ENCODE data around the gene TOM1.

The TOM1 gene

GRCh38 chr22:35306350-35306967, 6.8 kb downstream of the TOM1 start:
- H3K27ac ChIP-seq (ENCODE audit: low read length) = no peak overlapping the region
- H3K27me3 ChIP-seq (ENCODE audit: control insufficient read depth in 1 of 2, insufficient read depth in 2 of 2, low read length in 2 of 2) = no peaks in the 10 kb centered on the region
- peak overlapping the region in 1 of 2 donors; percentile 20 for H3K9ac ChIP-seq (ENCODE audit: low read length in 2 of 2)
- peaks cover 2% of the 10 kb centered on the region for H3K4me1 ChIP-seq (ENCODE audit: control insufficient read depth, insufficient read depth, low read length)
- no peaks in the 10 kb centered on the region for H3K9me3 ChIP-seq (ENCODE audit: control insufficient read depth in 2 of 2, low read length in 2 of 2)
- H3K4me3 ChIP-seq (ENCODE audit: low read length in 2 of 2) = no peak overlapping the region
- peaks cover 0 to 5% of the 10 kb centered on the region in 2 donors for H3K36me3 ChIP-seq (ENCODE audit: control insufficient read depth in 2 of 2, insufficient read depth in 2 of 2, low read length in 2 of 2)

GRCh38 chr22:35307372-35307771, 7.7 kb downstream of the TOM1 start:
- Histone ChIP-seq H3K27ac (ENCODE audit: low read length) (no peak overlapping the region), H3K9me3 (ENCODE audit: control insufficient read depth in 2 of 2, low read length in 2 of 2) (no peaks in the 10 kb centered on the region), H3K36me3 (ENCODE audit: control insufficient read depth in 2 of 2, insufficient read depth in 2 of 2, low read length in 2 of 2) (peaks cover 0 to 7% of the 10 kb centered on the region in 2 donors), H3K9ac (ENCODE audit: low read length in 2 of 2) (no peak overlapping the region), H3K4me3 (ENCODE audit: low read length in 2 of 2) (no peak overlapping the region), H3K4me1 (ENCODE audit: control insufficient read depth, insufficient read depth, low read length) (peaks cover 5% of the 10 kb centered on the region), H3K27me3 (ENCODE audit: control insufficient read depth in 1 of 2, insufficient read depth in 2 of 2, low read length in 2 of 2) (no peaks in the 10 kb centered on the region)

- H3K27me3 ChIP-seq (ENCODE audit: control insufficient read depth in 1 of 2, insufficient read depth in 2 of 2, low read length in 2 of 2) = no peaks in the 10 kb centered on the region
- no peak overlapping the region for H3K27ac ChIP-seq (ENCODE audit: low read length)
- peaks cover 10% of the 10 kb centered on the region for H3K4me1 ChIP-seq (ENCODE audit: control insufficient read depth, insufficient read depth, low read length)
These were observed 8.2 kb downstream of the TOM1 start for GRCh38 chr22:35307892-35308291.

DNA sequence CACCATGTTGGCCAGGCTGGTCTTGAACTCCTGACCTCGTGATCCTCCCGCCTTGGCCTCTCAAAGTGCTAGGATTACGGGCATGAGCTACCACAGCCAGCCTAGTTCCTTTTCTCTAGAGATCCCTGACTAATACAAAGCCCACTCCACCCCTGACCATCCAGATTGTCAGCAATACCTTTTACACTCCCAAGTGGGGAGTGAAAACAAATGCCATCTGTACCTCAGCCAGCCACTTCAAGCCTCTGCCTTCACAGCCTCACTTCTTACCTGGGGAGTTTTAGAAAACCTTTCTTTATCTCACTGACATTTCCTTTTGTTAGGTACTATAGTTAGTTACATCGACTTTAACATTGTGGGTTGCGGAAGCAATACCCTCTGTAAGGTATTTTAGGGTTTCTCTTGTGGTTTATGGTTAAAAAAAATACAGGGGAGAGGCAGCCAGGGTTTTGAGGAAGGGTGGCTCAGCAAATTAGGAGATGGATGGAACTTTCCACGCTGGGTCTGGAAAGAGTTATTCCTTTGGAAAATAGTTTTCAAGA, 8.9 kb downstream of the TOM1 start:
- Histone ChIP-seq H3K27me3 (ENCODE audit: control insufficient read depth in 1 of 2, insufficient read depth in 2 of 2, low read length in 2 of 2) (no peaks in the 10 kb centered on the region), H3K9me3 (ENCODE audit: control insufficient read depth in 2 of 2, low read length in 2 of 2) (no peaks in the 10 kb centered on the region), H3K27ac (ENCODE audit: low read length) (no peak overlapping the region), H3K9ac (ENCODE audit: low read length in 2 of 2) (no peak overlapping the region), H3K4me3 (ENCODE audit: low read length in 2 of 2) (no peak overlapping the region), H3K36me3 (ENCODE audit: control insufficient read depth in 2 of 2, insufficient read depth in 2 of 2, low read length in 2 of 2) (peaks cover 0 to 7% of the 10 kb centered on the region in 2 donors), H3K4me1 (ENCODE audit: control insufficient read depth, insufficient read depth, low read length) (peaks cover 16% of the 10 kb centered on the region)

More at GRCh38 chr22:35307892-35308291, 8.2 kb downstream of the TOM1 start:
- H3K9ac ChIP-seq (ENCODE audit: low read length in 2 of 2) = no peak overlapping the region
- no peak overlapping the region for H3K4me3 ChIP-seq (ENCODE audit: low read length in 2 of 2)
- H3K36me3 ChIP-seq (ENCODE audit: control insufficient read depth in 2 of 2, insufficient read depth in 2 of 2, low read length in 2 of 2) = peaks cover 0 to 7% of the 10 kb centered on the region in 2 donors
- H3K9me3 ChIP-seq (ENCODE audit: control insufficient read depth in 2 of 2, low read length in 2 of 2) = no peaks in the 10 kb centered on the region

DNA sequence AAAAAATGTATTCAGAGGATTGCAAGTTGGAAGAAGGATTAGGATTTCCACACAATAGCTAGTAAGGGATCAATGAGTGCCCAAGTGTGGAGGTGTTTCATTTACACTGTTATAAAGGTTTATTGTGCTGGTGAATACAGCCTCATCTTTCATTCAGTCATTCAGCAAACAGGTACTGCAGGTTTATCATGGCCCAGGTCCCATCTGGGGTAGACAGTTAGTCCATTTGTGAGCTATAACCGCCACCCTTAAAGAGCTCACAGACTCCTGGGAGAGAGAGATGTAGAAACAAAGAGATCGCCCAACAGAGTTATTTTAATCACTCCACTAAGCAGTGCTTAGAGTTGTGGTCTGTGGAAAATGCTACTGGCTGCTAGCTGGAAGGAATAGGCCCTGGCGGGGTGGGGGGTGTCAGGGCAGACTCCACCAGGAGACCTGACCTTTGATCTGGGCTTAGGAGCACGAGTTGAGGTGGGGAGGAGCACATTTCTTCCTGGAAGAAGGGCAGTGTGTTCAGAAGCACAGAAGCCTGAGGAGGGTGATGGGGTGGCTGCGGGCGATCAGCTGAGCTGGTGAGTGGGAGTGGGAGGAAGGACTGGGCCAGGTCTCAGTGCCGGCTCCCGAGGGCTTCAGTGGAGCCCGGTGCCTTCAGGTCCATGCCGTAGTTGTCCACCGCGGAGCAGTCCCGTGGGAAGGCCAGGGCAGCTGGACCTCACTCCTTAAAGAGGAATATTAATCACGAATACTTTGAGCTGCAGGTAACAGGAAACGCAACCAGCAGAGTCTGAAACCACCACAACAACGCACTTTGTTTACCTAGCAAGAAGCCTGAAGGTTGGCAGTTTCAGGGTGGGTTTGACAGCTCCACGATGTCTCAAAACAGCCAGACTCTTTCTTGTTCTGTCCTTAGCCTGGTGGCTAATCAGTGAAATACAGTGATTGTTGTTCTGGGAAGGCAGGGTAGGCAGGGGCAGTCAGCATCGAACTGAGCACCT, 11.2 kb downstream of the TOM1 start:
- H3K36me3 ChIP-seq (ENCODE audit: control insufficient read depth in 2 of 2, insufficient read depth in 2 of 2, low read length in 2 of 2) = peaks cover 0 to 7% of the 10 kb centered on the region in 2 donors
- no peaks in the 10 kb centered on the region for H3K9me3 ChIP-seq (ENCODE audit: control insufficient read depth in 2 of 2, low read length in 2 of 2)
- H3K4me3 ChIP-seq (ENCODE audit: low read length in 2 of 2) = no peak overlapping the region
- H3K4me1 ChIP-seq (ENCODE audit: control insufficient read depth, insufficient read depth, low read length) = peaks cover 29% of the 10 kb centered on the region
- H3K9ac ChIP-seq (ENCODE audit: low read length in 2 of 2) = no peak overlapping the region
- no peak overlapping the region for H3K27ac ChIP-seq (ENCODE audit: low read length)
- H3K27me3 ChIP-seq (ENCODE audit: control insufficient read depth in 1 of 2, insufficient read depth in 2 of 2, low read length in 2 of 2) = no peaks in the 10 kb centered on the region

- Histone ChIP-seq H3K27me3 (ENCODE audit: control insufficient read depth in 1 of 2, insufficient read depth in 2 of 2, low read length in 2 of 2) (no peaks in the 10 kb centered on the region), H3K36me3 (ENCODE audit: control insufficient read depth in 2 of 2, insufficient read depth in 2 of 2, low read length in 2 of 2) (peaks cover 0 to 4% of the 10 kb centered on the region in 2 donors), H3K9ac (ENCODE audit: low read length in 2 of 2) (no peak overlapping the region), H3K9me3 (ENCODE audit: control insufficient read depth in 2 of 2, low read length in 2 of 2) (no peaks in the 10 kb centered on the region), H3K27ac (ENCODE audit: low read length) (no peak overlapping the region), H3K4me3 (ENCODE audit: low read length in 2 of 2) (no peak overlapping the region), H3K4me1 (ENCODE audit: control insufficient read depth, insufficient read depth, low read length) (peaks cover 31% of the 10 kb centered on the region)
These were observed 11.9 kb downstream of the TOM1 start for GRCh38 chr22:35311551-35311999.

DNA sequence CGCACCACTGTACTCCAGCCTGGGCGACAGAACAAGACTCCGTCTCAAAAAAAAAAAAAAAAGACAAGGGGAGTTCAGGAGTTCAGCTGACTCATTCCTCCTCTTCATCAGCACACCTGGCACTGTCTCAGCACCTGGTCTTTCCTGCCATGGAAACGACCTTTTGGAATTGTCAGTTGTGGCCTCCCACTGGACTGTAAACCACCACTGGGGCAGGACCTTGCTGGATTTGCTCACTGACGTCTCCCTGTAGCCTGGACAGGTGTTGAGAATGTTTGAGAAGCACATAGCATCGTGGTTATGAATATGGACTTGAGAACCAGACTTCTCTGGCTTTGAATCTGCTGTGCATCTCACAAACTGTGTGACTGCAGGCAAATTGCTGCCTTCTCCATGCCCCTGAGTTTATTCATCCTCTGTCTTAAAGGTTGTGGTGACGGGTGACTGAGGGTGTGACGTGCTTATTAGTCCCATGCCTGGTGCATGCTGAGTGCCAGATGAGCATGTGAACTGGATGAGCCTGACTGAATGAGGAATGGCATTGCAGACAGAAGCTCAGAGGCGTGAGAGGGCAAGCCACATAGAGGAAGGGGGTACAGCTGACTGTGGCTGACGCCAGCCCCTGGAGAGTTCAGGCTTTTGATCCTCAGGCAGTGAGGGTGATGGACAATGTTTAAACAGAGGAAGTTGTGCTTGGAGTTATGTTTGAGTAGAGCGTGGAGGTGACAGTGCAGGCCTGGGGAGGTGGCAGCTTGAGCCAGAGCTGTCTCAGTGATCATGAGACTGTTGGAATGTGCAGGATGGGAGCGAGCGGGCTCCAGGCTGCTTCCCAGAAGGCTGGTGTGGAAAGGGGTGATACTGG, 12.7 kb downstream of the TOM1 start:
- Histone ChIP-seq H3K27ac (ENCODE audit: low read length) (no peak overlapping the region), H3K4me3 (ENCODE audit: low read length in 2 of 2) (no peak overlapping the region), H3K36me3 (ENCODE audit: control insufficient read depth in 2 of 2, insufficient read depth in 2 of 2, low read length in 2 of 2) (peaks cover 0 to 4% of the 10 kb centered on the region in 2 donors), H3K9me3 (ENCODE audit: control insufficient read depth in 2 of 2, low read length in 2 of 2) (no peaks in the 10 kb centered on the region), H3K9ac (ENCODE audit: low read length in 2 of 2) (no peak overlapping the region), H3K27me3 (ENCODE audit: control insufficient read depth in 1 of 2, insufficient read depth in 2 of 2, low read length in 2 of 2) (no peaks in the 10 kb centered on the region), H3K4me1 (ENCODE audit: control insufficient read depth, insufficient read depth, low read length) (peaks cover 31% of the 10 kb centered on the region)

- Histone ChIP-seq H3K9me3 (ENCODE audit: control insufficient read depth in 2 of 2, low read length in 2 of 2) (no peaks in the 10 kb centered on the region), H3K9ac (ENCODE audit: low read length in 2 of 2) (peak overlapping the region in 1 of 2 donors; percentile 36), H3K27ac (ENCODE audit: low read length) (peak overlapping the region; percentile 31), H3K4me1 (ENCODE audit: control insufficient read depth, insufficient read depth, low read length) (peaks cover 31% of the 10 kb centered on the region), H3K36me3 (ENCODE audit: control insufficient read depth in 2 of 2, insufficient read depth in 2 of 2, low read length in 2 of 2) (peaks cover 6 to 9% of the 10 kb centered on the region in 2 donors), H3K27me3 (ENCODE audit: control insufficient read depth in 1 of 2, insufficient read depth in 2 of 2, low read length in 2 of 2) (no peaks in the 10 kb centered on the region), H3K4me3 (ENCODE audit: low read length in 2 of 2) (peak overlapping the region in 1 of 2 donors; percentile 38)
These were observed 13.8 kb downstream of the TOM1 start for GRCh38 chr22:35313311-35314121.

- peaks cover 31% of the 10 kb centered on the region for H3K4me1 ChIP-seq (ENCODE audit: control insufficient read depth, insufficient read depth, low read length)
- H3K4me3 ChIP-seq (ENCODE audit: low read length in 2 of 2) = peak overlapping the region in 1 of 2 donors; percentile 38
- peak overlapping the region; percentile 31 for H3K27ac ChIP-seq (ENCODE audit: low read length)
- H3K27me3 ChIP-seq (ENCODE audit: control insufficient read depth in 1 of 2, insufficient read depth in 2 of 2, low read length in 2 of 2) = no peaks in the 10 kb centered on the region
- H3K9me3 ChIP-seq (ENCODE audit: control insufficient read depth in 2 of 2, low read length in 2 of 2) = no peaks in the 10 kb centered on the region
- H3K9ac ChIP-seq (ENCODE audit: low read length in 2 of 2) = peak overlapping the region in 1 of 2 donors; percentile 36
- H3K36me3 ChIP-seq (ENCODE audit: control insufficient read depth in 2 of 2, insufficient read depth in 2 of 2, low read length in 2 of 2) = peaks cover 13 to 14% of the 10 kb centered on the region in 2 donors
These were observed 14.7 kb downstream of the TOM1 start for GRCh38 chr22:35314161-35314942.

All from stomach smooth muscle (tissue), 2 donors.